ENCODE results near the gene P2RY6.

P2RY6 gene

DNA sequence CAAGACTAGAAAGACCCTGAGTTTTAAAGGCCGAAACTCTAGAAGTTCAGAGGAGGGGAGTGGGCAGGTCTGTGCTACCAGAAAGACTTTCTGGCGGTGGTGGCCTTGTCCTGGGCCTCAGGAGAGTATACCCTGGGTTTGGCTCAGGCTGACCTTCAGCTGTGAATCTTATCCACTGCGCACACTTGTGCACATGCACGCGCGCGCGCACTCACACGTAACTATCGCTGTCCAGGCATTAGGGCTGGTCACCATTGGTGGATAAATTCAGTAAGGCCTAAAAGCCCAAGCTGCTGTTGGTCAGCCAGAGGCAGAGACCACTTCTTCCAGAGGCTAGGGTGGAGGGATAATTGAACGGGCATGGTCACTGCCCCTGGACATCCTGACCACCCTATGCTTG, 61.0 kb downstream of the P2RY6 start:
- in situ Hi-C loops (cut with MboI; ENCODE audit: low pct_unique_long_range_greater_than_20kb, low sequenced_read_pairs, unreplicated experiment), result no loop called here
- DNase-seq (ENCODE audit: low spot score), result no peak
- TF ChIP-seq CTCF (IDR thresholded peaks at IDR 0.05; ENCODE audit: extremely low read depth, insufficient read depth, missing control alignments), result no peak

DNA sequence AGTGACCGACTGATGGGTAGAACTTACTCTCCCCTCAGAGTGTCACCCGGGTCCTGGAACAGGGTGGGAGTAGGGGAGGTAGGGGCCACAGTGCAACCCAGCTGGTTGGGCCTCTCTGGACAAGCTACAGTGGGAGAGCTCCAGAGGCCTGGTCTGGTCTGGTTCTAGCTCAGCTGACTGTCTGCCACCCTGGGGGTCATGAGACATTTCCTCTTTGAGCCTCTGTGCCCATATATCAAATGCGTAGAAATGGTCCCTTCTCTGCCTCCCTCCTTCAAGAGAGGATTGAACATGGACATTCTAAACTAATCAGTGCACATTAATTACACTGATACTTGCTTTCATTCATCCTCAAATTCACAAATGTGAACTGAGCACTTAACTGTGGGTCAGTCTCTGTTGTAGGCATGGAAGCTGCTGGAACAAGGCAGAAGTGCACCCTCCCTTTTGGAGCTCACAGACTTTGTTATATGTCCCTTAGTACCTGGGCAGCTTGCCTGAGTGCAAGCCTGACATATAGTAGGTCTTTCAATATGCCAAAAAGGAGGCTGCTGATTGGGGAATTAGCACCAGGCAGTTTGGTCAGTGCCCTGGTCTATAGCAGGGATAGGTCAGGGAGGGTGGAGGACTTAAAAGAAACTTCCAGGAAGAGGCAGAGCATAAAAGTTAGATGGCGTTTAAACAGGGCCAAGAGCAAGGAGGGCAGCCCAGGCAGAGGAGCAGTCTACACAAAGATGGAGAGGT, 61.7 kb downstream of the P2RY6 start:
- TF ChIP-seq CTCF (IDR thresholded peaks at IDR 0.05; ENCODE audit: extremely low read depth, insufficient read depth, missing control alignments), result no peak
- no peak for DNase-seq (ENCODE audit: low spot score)
- in situ Hi-C loops (cut with MboI; ENCODE audit: low pct_unique_long_range_greater_than_20kb, low sequenced_read_pairs, unreplicated experiment), result no loop called here

- in situ Hi-C loops (cut with MboI; ENCODE audit: low pct_unique_long_range_greater_than_20kb, low sequenced_read_pairs, unreplicated experiment), result loop anchor here (5.0 kb wide), 1 partner anchor 42 kb away; no protein-coding TSS in a partner anchor
- DNase-seq (ENCODE audit: low spot score), result peak; percentile 68
Measured at GRCh38 chr11:73334384-73335203, 62.5 kb downstream of the P2RY6 start.

DNA sequence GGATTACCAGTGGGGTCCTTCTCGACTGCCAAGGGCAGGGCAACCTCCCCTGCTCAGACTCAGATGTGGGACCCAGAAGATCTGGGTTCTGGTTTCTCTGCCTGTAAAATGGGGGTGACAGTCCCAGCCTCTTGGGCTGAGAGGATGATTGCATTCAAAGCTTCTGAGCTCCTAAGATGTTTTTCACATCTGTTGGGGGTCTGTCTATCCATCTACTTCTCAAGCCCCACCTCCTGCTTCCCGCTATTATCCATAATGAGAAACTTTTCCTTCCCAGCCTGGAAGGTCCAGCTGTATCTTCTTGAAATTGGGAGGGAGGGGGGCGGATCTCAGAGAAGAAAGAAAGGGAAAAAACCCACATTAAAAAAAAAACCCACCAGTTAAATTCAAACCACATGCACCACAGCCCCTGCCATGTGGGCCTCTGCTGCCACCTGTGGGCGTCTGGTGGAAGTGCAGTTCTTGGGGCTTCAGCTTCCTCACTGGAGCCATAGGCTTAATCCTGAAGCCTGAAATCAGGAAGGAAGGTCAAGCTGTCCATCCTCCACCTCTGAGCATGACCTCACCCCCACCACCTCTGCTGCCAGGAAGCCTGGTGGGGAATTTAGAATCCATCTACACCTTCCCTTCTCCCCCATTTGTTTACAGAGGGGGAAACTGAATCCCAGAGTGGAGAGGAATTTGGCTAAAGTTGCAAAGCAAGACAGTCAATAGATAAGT, 63.2 kb downstream of the P2RY6 start:
- in situ Hi-C loops (cut with MboI; ENCODE audit: low pct_unique_long_range_greater_than_20kb, low sequenced_read_pairs, unreplicated experiment), result loop anchor here (5.0 kb wide), 1 partner anchor 43 kb away; no protein-coding TSS in a partner anchor
- peak; percentile 84 for DNase-seq (ENCODE audit: low spot score)
- TF ChIP-seq CTCF (IDR thresholded peaks at IDR 0.05; ENCODE audit: extremely low read depth, insufficient read depth, missing control alignments), result peak; percentile 97

More at GRCh38 chr11:73334384-73335203, 62.5 kb downstream of the P2RY6 start:
- peak; percentile 50 for TF ChIP-seq CTCF (IDR thresholded peaks at IDR 0.05; ENCODE audit: extremely low read depth, insufficient read depth, missing control alignments)

GRCh38 chr11:73337846-73338245, 65.7 kb downstream of the P2RY6 start:
- in situ Hi-C loops (cut with MboI; ENCODE audit: low pct_unique_long_range_greater_than_20kb, low sequenced_read_pairs, unreplicated experiment), result loop anchor here (5.0 kb wide), 1 partner anchor 46 kb away; no protein-coding TSS in a partner anchor
- DNase-seq (ENCODE audit: low spot score), result no peak
- TF ChIP-seq CTCF (IDR thresholded peaks at IDR 0.05; ENCODE audit: extremely low read depth, insufficient read depth, missing control alignments), result no peak

- DNase-seq (ENCODE audit: low spot score), result no peak
- no peak for TF ChIP-seq CTCF (IDR thresholded peaks at IDR 0.05; ENCODE audit: extremely low read depth, insufficient read depth, missing control alignments)
- in situ Hi-C loops (cut with MboI; ENCODE audit: low pct_unique_long_range_greater_than_20kb, low sequenced_read_pairs, unreplicated experiment), result loop anchor here (5.0 kb wide), 1 partner anchor 46 kb away; no protein-coding TSS in a partner anchor
Measured at GRCh38 chr11:73338279-73338678, 66.1 kb downstream of the P2RY6 start.

Data from GM13977 (cell line).